Gastrocnemius medialis (tissue), 4 donors: ENCODE results near the gene UGT1A1.

Source experiments
- CTCF ChIP-seq, 5 experiments: fragments of 450-650 bp in 3 of 5; fragments of 200-600 bp in 2 of 5; sonication (generic) in 2 of 5; IDR thresholded peaks in 4 of 5; conservative IDR thresholded peaks in 1 of 5; 1 replicate in 4 of 5; 2 replicates in 1 of 5; pipeline ENCODE4 v1.5.1; 2016 to 2019; ENCODE audit warnings: antibody characterized with exemption in 5 of 5, mild to moderate bottlenecking in 3 of 5, moderate library complexity in 3 of 5
- POLR2A ChIP-seq, 2 donors: fragments of 450-650 bp; IDR thresholded peaks; one replicate each; pipeline ENCODE4 v1.6.1; 2017; ENCODE audit warnings: antibody characterized with exemption in 2 of 2, mild to moderate bottlenecking in 2 of 2, moderate library complexity in 2 of 2

- TF ChIP-seq CTCF (IDR thresholded peaks at IDR 0.05 in 4 of 5, conservative IDR thresholded peaks at IDR 0.05 in 1 of 5) (no peak), POLR2A (IDR thresholded peaks at IDR 0.05) (no peak)
Observed at GRCh38 chr2:233766416-233766815, 6.3 kb downstream of the UGT1A1 start.
